AG08395 (cell line): ENCODE data around the gene NFKB1.
A peak's percentile ranks its signal among the peaks of the same experiment; 100 is the strongest.

Experiments
- DNase-seq: peaks from one replicate; pipeline ENCODE4 v3.0.0; 2012; ENCODE audit warnings: mixed read lengths, low spot score

Gene NFKB1

DNA sequence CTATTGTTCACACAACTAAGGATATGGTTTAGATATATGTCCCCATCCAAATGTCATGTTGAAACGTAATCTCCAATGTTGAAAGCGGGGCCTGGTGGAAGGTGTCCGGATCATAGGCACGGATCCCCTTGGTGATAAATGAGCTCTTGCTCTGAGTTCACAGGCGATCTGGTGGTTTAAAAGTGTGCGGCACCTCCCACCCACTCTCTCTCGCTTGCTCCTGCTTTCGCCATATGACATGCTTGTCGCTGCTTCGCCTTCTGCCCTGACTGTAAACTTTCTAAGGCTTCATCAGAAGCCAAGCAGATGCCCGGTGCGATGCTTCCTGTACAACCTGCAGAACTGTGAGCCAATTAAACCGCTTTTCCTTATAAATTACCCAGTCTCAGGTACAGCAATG is 128.5 kb downstream of the NFKB1 start:
- DNase-seq = no peak

GRCh38 chr4:102631616-102632015 is 130.5 kb downstream of the NFKB1 start:
- no peak for DNase-seq

DNA sequence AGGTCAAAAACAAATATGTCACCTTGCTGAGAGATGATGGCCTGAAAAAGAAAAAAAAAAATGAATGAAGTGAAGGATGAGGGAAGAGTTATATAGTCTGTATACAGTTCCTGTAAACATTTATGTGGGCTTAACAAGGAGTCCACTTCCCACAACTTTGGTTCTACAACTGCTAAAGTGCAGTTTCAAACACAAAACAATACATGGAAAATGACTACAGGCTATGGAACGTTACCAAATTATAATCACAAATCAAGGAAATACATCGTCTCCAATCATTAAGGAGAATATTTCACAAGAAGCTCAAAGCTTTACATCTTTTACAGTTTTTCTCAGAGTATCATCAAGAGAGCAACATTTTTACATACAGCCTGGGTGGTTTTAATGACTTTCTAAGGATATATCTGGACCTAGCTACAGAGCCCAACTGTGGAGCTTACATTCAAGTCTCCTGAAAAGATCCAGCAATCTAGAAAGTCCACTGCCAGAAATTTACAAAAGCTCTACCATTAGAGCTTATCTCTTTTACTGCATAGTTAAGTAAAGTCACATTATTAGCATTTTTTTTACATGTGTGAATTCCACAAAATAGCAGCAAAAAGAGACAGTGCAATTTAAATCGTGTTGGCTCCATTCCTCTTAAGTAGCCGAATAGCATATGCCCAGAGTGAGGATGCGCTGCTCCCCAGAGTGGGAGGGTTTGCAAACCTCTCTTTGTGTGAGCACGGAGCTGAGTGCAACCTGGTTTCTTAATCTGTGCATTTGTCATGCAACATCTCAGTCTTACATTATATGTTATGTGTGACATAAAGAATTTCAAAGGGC is 131.3 kb downstream of the NFKB1 start:
- DNase-seq = no peak

DNA sequence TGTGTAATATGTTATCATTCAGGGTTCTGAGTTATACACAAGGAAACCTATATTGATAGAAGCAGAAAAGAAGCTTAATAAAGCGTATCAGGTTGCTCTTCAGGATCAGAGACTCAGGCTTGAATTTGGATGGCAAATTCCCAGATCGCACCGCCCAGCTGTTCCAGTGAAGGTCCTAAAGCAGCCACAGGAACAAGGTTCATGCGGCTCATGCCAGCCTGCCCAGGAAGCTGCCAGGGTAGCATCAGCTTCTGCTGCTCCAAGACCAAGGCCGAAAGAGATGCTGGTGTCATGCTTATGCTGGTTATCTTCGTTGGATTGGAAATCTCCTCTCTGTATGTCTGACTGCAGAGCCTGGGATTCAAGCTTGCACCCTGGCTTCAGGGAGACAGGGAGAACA is 131.9 kb downstream of the NFKB1 start:
- DNase-seq = no peak

DNA sequence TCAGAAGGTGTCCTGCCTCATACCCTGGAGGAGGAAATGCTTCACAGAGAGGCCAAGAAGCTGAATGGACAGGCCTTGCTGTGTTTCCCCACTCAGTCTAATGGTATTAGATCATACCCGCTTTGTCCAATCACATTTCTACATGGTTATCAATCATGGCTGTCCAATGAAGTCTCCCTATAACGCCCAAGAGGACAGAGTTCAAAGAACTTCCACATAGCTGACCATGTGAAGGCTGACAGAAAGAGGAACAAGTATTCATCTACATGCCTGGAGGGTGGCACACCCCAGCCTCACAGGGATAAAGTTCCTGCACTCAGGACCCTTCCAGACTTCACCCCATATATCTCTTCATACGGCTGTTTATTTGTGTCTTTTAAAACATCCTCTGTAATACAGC is 136.2 kb downstream of the NFKB1 start:
- DNase-seq = no peak

- DNase-seq = no peak
Measured at GRCh38 chr4:102638621-102639020, 137.5 kb downstream of the NFKB1 start.

DNA sequence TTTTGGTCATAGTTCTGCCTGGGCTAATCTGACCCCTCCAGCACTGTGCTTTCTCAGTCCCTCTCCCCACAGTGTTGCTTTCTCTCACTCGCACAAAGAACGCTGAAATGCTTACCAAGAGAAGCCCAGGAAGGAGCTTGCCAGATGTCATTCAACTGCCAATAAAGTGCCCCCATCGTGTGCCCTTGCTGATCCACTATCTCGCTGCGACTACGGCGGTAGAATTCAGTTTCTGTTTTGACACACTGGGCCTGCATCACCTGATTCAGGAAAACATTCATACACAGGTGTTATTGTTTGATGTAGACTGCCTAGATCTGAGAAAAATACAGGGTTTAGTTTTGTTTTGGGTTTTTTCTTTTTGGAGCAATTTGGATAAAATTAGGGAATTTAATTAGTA is 138.4 kb downstream of the NFKB1 start:
- DNase-seq = no peak

- peak; percentile 31 for DNase-seq
Measured at GRCh38 chr4:102640669-102641068, 139.5 kb downstream of the NFKB1 start.

DNA sequence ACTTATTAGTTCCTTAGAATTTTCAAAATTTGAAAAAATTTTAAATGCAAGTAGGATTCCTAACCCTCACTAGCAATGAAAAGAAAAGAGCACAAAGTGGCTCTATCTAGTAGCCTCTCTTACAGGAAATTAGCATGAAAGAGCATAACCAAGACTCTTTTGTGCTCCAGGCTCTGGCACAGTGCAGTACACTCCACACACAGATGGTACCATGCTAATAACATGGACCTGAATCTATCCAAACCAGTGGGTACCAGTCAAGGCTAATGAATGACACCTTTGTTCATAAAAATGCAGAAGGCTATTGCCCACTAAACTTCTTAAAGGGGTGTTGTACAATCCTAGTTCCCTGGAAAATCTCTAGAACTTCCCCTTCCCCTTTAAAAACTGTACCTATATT is 140.6 kb downstream of the NFKB1 start:
- no peak for DNase-seq

DNA sequence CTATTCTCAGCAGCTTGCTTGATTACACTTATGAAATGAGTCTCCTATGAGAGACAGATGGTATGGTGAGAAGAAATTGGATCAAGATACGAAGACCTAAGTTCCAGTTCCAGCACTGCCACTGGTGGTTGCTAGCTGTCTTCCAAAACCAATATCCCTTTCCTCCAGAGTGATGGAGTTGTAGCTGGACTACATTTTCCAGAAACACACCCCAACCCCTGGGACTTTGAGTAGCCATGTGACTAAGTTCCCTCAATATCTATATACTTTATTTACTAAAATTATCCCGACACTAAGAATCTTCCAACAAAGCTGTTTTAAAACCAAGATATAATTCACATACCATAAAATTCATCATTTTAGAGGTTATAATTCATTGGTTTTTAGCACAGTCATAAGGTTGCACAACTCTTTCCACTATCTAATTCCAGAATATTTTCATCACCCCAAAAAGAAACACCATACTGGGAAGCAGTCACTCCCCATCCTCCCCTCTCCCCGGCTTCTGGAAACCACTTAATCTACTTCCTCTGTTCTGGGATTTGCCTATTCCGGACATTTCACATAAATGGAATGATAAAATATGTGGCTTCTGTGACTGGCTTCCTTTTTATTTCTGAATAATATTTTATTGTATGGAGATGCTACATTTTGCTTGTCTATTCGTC is 141.6 kb downstream of the NFKB1 start:
- peak; percentile 15 for DNase-seq

DNA sequence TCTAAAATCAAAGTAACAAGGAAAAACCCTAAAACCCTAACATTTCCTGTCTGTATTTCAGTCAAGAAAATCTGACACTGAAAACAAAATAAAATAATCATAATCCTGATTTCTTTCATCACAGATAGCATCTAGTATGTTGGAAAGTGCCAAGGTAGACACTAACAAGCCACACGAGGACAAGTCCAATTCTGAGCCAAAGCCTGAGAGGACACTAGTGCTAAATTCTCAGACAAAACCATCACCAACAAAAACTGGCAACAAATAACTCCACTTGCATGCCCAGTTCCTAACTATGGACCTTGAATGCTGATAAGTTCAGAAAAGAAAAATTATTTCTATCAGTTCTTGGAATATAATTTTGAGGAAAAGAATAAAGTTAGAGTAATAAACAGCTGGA is 146.0 kb downstream of the NFKB1 start:
- DNase-seq = no peak

DNA sequence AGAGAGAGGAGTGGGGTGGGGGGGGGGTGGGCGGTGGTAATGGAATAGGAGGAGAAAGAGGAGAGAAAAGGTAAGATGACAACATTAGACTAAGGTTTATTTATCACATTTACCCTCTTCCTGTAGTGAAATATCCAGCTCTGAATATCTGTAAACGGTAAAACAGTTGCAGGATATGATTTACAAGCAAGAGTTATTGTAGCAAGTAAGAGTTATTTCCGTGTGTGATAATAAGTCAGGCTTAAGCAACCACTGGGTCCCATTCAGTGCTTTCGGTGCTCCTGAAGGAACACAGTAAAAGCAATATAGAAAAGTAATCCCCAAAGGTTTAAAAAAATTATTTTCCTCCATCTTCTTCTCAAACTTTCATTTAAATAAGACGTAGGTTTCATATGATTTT is 156.0 kb downstream of the NFKB1 start:
- DNase-seq = no peak

DNA sequence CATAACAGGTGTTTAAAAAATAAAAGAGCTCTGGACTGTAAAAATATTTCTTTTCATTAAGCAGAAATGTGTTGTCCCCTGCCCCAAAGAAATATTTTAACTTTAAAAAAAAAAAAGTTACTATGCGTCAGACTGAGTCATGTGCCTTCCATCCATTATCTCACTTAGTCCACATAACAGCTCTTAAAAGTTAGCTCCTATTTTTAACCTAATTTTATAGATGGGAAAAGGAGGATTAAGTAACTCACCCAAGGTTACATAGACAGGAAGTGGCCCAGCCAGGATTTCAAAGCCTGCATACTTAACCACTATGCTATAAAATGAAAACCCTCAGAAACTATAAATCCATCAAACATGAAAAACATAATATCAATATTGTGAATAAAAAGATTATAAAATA is 161.9 kb downstream of the NFKB1 start:
- peak; percentile 21 for DNase-seq

GRCh38 chr4:102665527-102665926 is 164.4 kb downstream of the NFKB1 start:
- peak; percentile 3 for DNase-seq
